Natural killer cell (primary cell): ENCODE results near the gene MTUS2. TPM values are rescaled to one million over a fixed set of nuclear protein-coding genes. Genes with fewer than 3 reads are reported as not detected.

ENCODE experiments used
- ATAC-seq, 3 donors: fragments of 150-1000 bp in 2 of 3; fragments of 200-7000 bp in 1 of 3; cut with Tn5 transposase; 1 replicate in 1 of 3; 2 replicates in 2 of 3; pipeline ENCODE4 v1.10.0; 2021; ENCODE audit warnings: mild to moderate bottlenecking in 2 of 3, moderate library complexity in 2 of 3
- DNase-seq, 2 donors: peaks; one replicate each; pipeline versions ENCODE4 v3.0.0 to v3.0.0-alpha.2; 2013 to 2021; ENCODE audit warnings: mixed read lengths in 1 of 2
- H3K27ac ChIP-seq: one replicate; pipeline ENCODE4 v1.5.1; 2013; ENCODE audit warnings: mild to moderate bottlenecking, low read length
- H3K27me3 ChIP-seq: one replicate; pipeline ENCODE4 v1.6.1; 2013; ENCODE audit warnings: low read length; ENCODE audit not compliant: control insufficient read depth, insufficient read depth
- H3K36me3 ChIP-seq: one replicate; pipeline ENCODE4 v1.6.1; 2013; ENCODE audit warnings: low read length; ENCODE audit not compliant: control insufficient read depth, insufficient read depth
- H3K4me1 ChIP-seq: one replicate; pipeline ENCODE4 v1.6.1; 2013; ENCODE audit warnings: low read length; ENCODE audit not compliant: control insufficient read depth, insufficient read depth
- H3K4me3 ChIP-seq: one replicate; pipeline ENCODE4 v1.5.1; 2013; ENCODE audit warnings: low read length
- H3K9me3 ChIP-seq: one replicate; pipeline ENCODE4 v1.6.1; 2013; ENCODE audit warnings: low read length; ENCODE audit not compliant: control insufficient read depth, insufficient read depth
- H3K27ac Mint-ChIP-seq, 2 donors: one replicate each; pipeline ENCODE4 v1.8.0; 2022; ENCODE audit warnings: mild to moderate bottlenecking in 2 of 2, mixed read lengths in 2 of 2, moderate library complexity in 1 of 2
- H3K27me3 Mint-ChIP-seq, 2 donors: one replicate each; pipeline ENCODE4 v1.8.0; 2022; ENCODE audit warnings: low read depth in 2 of 2, mixed read lengths in 2 of 2
- H3K36me3 Mint-ChIP-seq: one replicate; pipeline ENCODE4 v1.8.0; 2022; ENCODE audit warnings: mixed read lengths
- H3K4me1 Mint-ChIP-seq, 2 donors: one replicate each; pipeline ENCODE4 v1.8.0; 2022; ENCODE audit warnings: mixed read lengths in 2 of 2
- H3K4me3 Mint-ChIP-seq: one replicate; pipeline ENCODE4 v1.8.0; 2022; ENCODE audit warnings: mild to moderate bottlenecking, moderate library complexity, mixed read lengths
- H3K9me3 Mint-ChIP-seq, 2 donors: one replicate each; pipeline ENCODE4 v1.8.0; 2022; ENCODE audit warnings: mixed read lengths in 2 of 2
- WGBS: methylation state at CpG from one replicate; pipeline ENCODE4 v1.1.7; 2013; ENCODE audit warnings: missing lambda C conversion rate; ENCODE audit not compliant: insufficient coverage; 5-methylcytosine and 5-hydroxymethylcytosine counted together
- intact Hi-C: fragments of 100-400 bp; cut with micrococcal nuclease; formaldehyde crosslinking; loops from one replicate; pipeline ENCODE4 v1.14.2; 2022
- total RNA-seq, 4 donors: library from RNA; stranded (reverse); fragments of 120-200 nt in 1 of 4; gene quantifications; one replicate each; pipeline versions ENCODE4 v1.2.3 to v1.2.4, GENCODE V29; 2013 to 2022
- TF ChIP-seq, protein P1 (sequence below): fragments of 200-600 bp; IDR thresholded peaks from one replicate; pipeline ENCODE4 v1.8.0; 2022; ENCODE audit warnings: antibody characterized with exemption

The MTUS2 gene
- total RNA-seq, 3 donors from 2014 or later (not counting 1 experiment from before 2014, with no cell fraction given), result not detected

DNA sequence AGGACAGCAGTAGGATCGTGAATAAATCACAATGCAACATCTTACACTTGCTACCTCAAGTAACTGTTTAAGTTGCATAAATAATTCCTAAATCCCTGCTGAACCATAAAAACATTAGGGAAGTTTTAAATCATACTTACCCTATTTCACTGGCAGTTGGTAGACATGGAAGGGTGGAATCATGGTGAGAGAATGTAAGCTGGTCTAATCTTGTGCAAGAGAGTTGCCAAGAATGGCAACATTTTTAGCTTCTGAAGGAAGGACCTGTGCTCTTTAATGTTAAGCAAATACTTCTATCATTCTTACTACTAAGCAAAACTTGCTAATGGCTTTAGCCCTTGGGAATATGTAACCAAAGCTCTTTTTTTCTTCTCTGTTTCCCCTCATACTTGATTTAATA lies 46.8 kb downstream of the MTUS2 start:
- no peak overlapping the region for H3K4me3 Mint-ChIP-seq
- no peaks in the 10 kb centered on the region for H3K4me1 Mint-ChIP-seq
- DNase-seq (no peak), ATAC-seq (no peak)
- Histone ChIP-seq H3K4me1 (no peaks in the 10 kb centered on the region), H3K4me3 (no peak overlapping the region), H3K27me3 (no peaks in the 10 kb centered on the region), H3K27ac (no peak overlapping the region), H3K9me3 (no peaks in the 10 kb centered on the region), H3K36me3 (no peaks in the 10 kb centered on the region)
- peaks cover 2 to 3% of the 10 kb centered on the region in 2 donors for H3K9me3 Mint-ChIP-seq
- H3K27me3 Mint-ChIP-seq, result peaks cover 0 to 7% of the 10 kb centered on the region in 2 donors
- TF ChIP-seq, protein P1, sequence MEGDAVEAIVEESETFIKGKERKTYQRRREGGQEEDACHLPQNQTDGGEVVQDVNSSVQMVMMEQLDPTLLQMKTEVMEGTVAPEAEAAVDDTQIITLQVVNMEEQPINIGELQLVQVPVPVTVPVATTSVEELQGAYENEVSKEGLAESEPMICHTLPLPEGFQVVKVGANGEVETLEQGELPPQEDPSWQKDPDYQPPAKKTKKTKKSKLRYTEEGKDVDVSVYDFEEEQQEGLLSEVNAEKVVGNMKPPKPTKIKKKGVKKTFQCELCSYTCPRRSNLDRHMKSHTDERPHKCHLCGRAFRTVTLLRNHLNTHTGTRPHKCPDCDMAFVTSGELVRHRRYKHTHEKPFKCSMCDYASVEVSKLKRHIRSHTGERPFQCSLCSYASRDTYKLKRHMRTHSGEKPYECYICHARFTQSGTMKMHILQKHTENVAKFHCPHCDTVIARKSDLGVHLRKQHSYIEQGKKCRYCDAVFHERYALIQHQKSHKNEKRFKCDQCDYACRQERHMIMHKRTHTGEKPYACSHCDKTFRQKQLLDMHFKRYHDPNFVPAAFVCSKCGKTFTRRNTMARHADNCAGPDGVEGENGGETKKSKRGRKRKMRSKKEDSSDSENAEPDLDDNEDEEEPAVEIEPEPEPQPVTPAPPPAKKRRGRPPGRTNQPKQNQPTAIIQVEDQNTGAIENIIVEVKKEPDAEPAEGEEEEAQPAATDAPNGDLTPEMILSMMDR, result no peak
- no CpG with 5 or more reads among the region's 1 CpG for WGBS
- intact Hi-C loops, result no loop called here
- H3K36me3 Mint-ChIP-seq, result no peaks in the 10 kb centered on the region
- no peak overlapping the region for H3K27ac Mint-ChIP-seq

GRCh38 chr13:28867564-28867963 lies 47.4 kb downstream of the MTUS2 start:
- no peak overlapping the region for H3K4me3 ChIP-seq
- Mint-ChIP-seq H3K27me3 (peaks cover 0 to 7% of the 10 kb centered on the region in 2 donors), H3K9me3 (peaks cover 2 to 3% of the 10 kb centered on the region in 2 donors), H3K27ac (no peak overlapping the region), H3K36me3 (no peaks in the 10 kb centered on the region), H3K4me3 (no peak overlapping the region), H3K4me1 (no peaks in the 10 kb centered on the region)
- H3K9me3 ChIP-seq, result no peaks in the 10 kb centered on the region
- TF ChIP-seq, protein P1, result no peak
- 93% methylated on average over 1 of the region's 1 CpG for WGBS
- H3K27ac ChIP-seq, result no peak overlapping the region
- H3K27me3 ChIP-seq, result no peaks in the 10 kb centered on the region
- H3K4me1 ChIP-seq, result no peaks in the 10 kb centered on the region
- no peaks in the 10 kb centered on the region for H3K36me3 ChIP-seq
- ATAC-seq (no peak), DNase-seq (no peak)
- intact Hi-C loops, result no loop called here

DNA sequence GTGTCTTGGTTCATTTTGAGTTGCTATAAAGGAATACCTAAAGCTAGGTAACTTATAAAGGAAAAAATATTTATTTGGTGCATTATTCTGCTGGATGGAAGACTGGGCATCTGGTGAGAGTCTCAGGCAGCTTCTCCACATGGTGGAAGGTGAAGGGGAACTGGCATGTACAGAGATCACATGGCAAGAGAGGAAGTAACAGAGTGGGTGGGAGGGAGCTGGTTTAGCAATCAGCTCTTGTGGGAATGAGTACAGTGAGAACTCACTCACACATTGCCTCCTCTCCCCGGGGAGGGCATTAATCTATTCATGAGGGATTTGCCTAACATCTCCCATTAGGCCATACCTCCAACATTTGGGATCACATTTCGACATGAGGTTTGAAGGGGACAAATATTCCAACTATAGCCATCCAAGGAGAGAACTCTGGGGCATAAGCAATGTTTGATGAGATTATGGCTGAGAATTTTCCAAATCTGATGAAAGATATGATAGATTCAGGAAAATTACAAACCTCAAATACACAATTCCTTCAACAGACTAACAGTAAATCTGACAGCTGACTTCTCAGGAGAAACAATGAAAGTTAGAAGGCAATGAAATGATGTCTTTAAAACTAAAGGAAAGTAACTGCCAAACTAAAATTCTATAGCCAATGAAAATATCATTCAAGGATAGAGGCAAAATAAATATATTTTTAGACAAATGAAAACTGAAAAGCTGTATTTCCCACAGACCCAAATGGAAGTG lies 52.5 kb downstream of the MTUS2 start:
- no peaks in the 10 kb centered on the region for H3K27me3 ChIP-seq
- H3K27ac ChIP-seq, result no peak overlapping the region
- WGBS, result 75% methylated on average over 1 of the region's 2 CpGs
- no peak overlapping the region for H3K27ac Mint-ChIP-seq
- intact Hi-C loops, result no loop called here
- no peaks in the 10 kb centered on the region for H3K36me3 Mint-ChIP-seq
- H3K27me3 Mint-ChIP-seq, result peaks cover 0 to 7% of the 10 kb centered on the region in 2 donors
- no peaks in the 10 kb centered on the region for H3K4me1 Mint-ChIP-seq
- ATAC-seq, result no peak
- no peaks in the 10 kb centered on the region for H3K4me1 ChIP-seq
- no peak overlapping the region for H3K4me3 Mint-ChIP-seq
- no peak overlapping the region for H3K4me3 ChIP-seq
- DNase-seq, result no peak
- no peaks in the 10 kb centered on the region for H3K36me3 ChIP-seq
- peaks cover 3% of the 10 kb centered on the region in 2 donors for H3K9me3 Mint-ChIP-seq
- peaks cover 4% of the 10 kb centered on the region for H3K9me3 ChIP-seq
- TF ChIP-seq, protein P1, result no peak
